GM12801 (cell line): ENCODE results near the gene TMEM170A.

Source experiments
- CTCF ChIP-seq: IDR thresholded peaks from one replicate; pipeline ENCODE4 v1.5.1; 2011; ENCODE audit warnings: control low read depth; ENCODE audit not compliant: insufficient read length; ENCODE audit errors: extremely low read depth

TMEM170A gene

GRCh38 chr16:75429621-75430403 is 34.7 kb downstream of the TMEM170A start:
- TF ChIP-seq CTCF = no peak

GRCh38 chr16:75423723-75424104 is 40.8 kb downstream of the TMEM170A start:
- TF ChIP-seq CTCF = no peak

DNA sequence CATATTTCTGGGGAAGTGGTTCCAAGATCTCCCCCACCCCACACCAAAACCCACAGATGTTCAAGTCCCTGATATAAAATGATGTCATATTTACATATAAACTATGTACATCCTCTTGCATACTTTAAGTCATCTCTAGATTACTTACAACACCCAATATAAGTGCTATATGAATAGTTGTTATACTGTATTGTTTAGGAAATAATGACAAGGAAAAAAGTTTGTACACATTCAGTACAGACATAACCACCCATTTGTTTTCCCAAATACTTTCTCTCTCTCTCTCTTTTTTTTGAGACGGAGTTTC is 42.7 kb downstream of the TMEM170A start:
- TF ChIP-seq CTCF = no peak

DNA sequence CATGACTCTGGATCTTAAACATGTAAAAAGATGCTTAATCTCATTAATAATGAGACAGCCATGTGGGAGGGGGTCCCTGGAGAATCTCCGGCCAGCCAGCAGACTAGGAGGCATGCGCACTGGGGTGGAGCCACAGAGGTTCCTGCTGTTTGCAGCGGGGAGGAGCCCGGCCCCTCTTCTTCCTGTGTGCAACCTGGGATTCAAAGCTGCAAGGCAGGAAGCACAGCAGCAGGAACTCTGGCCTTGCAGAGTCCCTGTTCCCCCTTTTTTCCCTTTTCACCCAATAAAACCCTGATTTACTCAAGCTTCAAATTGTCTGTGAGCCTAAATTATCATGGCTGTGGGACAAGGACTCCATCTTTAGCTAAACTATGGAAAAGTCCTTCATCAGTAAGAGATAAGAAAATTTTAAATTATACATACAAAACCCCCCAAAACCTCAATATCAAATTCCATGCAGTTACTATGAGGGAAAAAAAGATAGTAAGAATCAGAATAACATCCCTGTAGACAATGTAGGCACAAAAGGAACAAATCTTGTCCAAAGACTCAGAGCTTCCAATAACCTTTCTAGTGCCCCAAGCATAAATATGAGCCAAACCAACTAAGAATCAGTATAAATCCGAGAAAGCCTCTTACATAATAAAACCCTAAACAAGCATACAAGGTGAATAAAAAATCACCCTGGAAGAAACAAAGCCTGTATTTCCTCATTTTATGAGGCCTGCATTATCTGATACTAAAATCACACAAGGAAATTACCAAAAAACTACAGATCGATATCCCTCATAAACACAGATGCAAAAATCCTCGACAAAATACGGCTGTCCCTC is 43.3 kb downstream of the TMEM170A start:
- TF ChIP-seq CTCF = no peak

DNA sequence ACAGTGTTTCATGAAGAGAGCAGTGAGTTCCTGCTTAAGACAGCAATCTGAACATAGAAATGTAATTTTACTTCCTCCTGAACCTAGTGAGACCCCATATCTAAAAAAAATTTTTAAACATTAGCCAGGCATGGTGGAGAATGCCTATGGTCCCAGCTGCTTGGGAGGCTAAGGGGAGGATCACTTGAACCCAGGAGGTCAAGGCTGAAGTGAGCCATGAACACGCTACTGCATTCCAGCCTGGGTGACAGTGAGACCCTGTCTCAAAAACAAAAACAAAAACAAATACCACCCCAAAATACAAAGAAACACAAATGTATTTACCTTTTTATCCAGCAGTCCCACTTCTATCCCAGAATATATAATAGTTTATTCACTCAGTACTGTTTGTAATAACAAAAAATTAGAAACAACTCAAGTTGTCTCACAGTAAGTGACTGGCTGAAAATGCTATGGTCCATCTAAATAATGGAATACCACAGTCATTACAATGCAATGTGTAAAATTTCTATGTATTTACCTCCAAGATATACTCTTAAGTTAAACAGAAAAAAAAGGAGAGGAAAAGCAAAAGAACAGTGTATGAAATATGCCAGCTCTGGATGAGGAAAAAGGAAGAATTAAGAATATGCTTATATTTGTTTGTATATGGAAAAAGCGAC is 47.5 kb downstream of the TMEM170A start:
- no peak for TF ChIP-seq CTCF

GRCh38 chr16:75415169-75415905 is 49.2 kb downstream of the TMEM170A start:
- no peak for TF ChIP-seq CTCF

- TF ChIP-seq CTCF = no peak
Measured at GRCh38 chr16:75413951-75414350, 50.5 kb downstream of the TMEM170A start.
